ENCODE data around the gene COL25A1.
"Not testable (repeated sequence)": the region's sequence is repeated elsewhere in the genome, so short reads cannot be mapped to it uniquely, and the experiment has no call there.

The COL25A1 gene

DNA sequence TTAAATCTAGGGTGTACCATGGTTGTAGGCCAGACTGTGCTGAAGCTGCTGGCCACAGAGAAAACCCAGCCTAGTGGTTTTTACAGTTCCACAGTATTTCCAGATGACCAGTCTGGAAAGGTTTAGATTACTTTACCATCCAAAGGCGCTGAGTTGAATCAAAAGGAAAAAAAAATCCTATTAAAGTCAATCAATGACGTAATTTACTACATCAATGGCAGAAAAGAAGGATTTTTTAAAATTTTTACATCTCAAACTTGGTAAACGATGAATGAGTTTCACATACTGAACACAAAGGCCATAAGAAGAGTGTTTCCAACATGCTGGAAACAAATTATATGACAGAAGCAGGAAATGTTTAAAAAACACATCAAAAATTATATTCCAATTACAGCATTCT, 409.0 kb downstream of the COL25A1 start:
- no peak for DNase-seq

DNA sequence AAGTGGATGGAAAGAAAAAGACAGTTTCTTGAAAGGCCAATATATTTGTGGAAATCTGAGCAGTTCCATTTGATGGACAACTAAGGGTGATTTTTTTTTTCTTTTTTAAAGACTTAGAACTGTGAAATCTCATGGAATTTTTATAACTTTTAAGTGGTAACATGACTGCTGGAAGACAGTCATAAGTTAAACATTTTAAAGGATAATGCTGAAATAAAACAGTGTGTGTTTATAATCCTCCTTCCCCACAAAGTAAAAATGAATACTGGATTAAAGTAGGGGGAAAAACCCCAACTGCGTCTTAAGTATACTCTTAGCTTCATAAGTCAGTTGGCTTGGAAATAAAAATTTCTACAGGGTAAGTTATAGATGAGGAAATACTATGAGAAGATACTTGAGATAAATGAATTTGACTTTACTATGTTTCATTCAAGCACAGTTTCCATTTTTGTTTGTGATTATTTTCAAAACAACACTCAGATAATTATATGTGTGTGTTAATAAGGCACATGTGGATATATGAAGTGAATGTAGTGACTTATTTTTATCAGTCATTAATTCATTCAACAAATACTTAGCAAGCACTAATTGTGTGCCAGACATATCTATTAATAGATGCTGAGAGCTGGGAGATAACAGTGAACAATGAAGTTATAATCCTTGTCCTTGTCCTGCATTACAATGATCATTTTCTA, 410.4 kb downstream of the COL25A1 start:
- DNase-seq: no peak

DNA sequence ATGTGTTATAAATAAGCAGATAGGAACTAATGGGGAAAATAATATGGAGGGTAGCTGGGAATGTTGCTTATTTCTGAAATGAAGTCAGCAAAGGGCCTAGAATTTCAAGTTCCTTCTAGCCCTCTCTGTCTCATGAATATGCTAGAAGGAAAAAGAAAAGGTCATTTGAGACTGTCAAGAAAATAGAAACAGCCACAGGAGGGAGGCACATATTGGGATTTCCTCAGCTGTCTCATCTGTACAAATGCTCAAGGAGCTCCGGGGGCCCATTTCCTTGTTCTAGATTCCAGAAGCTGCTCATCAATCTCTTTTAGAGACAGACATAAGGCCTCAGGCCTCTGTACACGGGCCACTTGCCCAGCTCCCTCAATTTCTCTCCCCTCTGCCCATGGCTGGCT, 412.0 kb downstream of the COL25A1 start:
- no peak for DNase-seq

DNA sequence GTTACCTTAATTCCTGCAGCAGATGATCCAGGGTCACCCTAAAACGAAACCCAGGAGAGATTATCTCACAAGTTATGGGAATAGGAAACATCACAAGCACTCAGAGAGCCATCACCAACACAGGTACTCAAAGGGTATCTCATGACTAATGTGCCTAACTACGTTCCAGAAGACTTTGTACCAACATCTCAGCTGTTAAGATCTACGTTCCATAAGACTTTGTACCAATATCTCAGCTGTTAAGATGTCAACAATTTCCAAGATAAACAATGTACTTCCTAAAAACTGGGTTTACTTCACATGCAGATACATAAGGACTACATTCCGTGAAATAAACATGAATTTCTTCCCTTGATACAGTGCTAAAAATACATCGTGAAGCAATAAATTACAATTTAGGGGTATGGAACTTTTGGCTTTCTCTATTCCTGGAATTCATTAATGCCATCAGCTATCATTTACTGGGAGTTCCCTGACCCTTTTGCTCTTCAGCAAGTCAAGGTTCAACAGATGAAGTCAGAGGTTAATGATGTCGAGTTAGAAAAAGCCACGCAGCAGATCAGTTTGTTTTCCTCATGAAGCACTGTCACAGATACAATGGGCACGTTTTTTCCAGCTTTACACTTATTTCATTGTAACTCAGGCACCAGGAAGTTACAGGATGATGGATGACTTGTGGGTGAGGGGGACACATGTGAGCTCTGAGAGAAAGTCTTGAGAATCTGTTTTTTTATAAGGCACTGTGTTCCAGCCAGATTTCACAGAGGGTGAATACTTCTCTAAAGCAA, 412.6 kb downstream of the COL25A1 start:
- DNase-seq: no peak

DNA sequence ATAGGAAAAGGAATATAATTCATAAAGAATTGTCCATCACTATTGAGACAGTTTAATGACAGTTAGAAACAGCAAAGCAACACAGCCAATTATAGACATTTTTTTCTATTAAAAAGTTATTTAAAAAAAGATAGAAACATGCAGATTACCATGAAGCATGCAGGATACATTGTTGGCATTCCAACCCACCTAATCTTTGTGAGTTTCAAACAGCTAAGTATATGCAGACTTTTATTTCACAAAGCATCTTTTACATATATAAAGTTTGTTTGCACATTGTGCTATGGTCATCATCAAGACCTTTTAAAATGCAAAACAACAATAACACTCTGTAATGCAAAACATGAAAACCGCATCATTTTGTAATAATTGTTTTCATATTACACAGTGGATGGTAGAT, 413.7 kb downstream of the COL25A1 start:
- no peak for DNase-seq

DNA sequence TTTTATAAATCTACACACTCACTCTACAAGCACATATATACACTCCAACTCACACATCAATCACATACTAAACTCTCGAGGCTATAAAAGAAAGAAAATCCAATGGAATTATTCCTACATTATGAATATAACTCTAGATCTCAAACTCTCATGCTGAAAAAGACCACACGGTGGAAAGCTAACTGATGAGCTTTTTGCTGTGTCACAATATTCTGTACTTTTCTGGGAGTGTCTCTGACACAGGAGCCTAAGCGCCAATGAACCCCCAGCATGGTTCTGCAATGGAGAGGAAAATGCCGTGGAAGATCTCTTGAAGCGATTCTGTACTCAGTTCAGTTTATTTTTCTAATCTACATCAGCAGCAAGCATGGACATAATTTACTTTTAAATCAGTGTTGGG, 415.4 kb downstream of the COL25A1 start:
- no peak for DNase-seq

DNA sequence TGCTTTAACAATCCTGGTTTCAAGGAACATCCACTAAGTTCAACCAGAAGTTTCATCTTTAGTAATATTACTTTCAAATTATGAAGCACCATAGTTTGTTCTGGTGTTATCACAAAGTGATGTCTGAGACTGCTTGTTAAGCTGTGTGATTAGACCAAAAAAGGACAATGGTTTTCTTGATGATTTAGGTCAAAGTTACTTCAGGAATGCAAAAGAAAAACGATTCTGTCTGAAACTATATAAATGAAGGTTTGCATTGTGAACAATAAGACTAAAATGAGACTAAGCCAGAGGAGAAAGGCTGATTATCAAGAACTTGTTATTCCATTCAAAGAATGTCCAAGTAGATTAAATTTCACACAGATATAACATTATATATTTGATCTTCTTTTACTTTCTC, 417.2 kb downstream of the COL25A1 start:
- DNase-seq: no peak

DNA sequence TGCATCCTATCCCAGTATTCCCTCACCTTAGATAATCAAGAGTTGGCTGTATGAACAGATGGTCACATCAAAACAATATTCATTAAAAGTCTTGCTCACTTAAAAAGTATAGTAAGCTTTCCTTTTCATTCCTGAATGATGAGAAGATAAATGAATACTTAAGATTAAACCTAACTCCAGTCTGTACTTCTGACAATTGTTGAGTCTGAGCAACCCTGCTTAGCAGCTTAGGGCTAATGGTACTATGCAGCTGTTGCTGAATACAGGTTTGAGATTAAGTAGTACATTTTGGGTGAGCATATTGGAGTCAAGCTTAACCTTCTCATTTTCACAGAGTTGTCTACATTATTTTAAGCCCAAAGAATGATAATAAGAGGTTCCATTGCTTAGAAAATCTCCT, 417.9 kb downstream of the COL25A1 start:
- no peak for DNase-seq

DNA sequence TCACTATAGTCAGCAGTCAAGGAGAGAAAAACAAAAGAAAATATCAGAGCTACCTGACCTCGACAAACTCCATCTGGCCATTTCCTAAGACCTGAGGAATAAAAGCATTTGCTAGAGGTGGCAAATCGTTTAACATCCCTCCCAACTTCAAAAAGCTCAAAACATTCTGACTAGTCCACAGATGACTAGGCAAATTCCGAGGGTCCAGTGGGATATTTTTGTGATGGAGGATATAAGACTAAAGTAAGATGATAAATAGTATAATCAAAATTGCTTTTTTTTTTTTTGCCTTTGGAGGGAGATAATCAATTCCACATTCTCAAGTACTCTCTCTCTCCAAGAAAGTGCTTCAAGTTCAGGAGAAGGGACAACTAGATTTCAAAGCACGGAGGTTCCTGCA, 420.5 kb downstream of the COL25A1 start:
- no peak for DNase-seq

DNA sequence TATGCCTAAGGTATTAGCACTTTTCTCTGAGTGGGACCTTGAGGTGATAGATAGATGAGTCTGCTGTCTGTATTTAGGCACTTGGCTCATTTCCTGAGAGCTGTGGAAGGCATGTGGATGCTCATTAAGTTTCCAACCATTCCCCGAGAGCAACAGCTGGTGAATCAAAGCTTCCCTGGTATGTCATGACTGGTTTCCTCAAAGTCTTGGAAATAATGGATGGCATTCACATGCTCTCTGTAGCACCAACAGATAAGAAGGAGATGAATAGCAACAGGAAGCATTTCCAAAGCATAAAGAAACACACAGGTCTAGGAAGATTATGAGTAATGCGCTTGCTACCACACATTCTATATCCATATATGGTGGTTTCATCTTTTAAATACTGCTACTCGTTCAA, 421.3 kb downstream of the COL25A1 start:
- DNase-seq: no peak

DNA sequence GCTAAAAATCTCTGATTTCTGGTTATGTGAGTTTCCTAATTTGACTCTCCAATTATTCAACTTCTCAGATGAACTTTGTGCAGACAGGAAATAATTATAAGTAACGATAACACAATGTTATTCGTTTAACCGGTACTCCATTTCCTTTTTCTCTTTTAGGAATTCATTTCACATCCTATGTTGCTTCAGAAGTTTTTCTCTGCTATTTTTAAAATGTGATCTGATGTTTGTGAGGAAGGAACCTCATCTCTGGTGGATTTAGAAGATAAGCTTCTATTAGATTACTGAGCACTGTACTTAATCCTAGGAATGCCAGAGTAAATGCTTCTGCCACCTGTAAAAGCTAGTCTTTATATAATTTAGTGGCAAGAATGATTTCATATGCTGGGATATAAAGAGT, 423.7 kb downstream of the COL25A1 start:
- DNase-seq: no peak

DNA sequence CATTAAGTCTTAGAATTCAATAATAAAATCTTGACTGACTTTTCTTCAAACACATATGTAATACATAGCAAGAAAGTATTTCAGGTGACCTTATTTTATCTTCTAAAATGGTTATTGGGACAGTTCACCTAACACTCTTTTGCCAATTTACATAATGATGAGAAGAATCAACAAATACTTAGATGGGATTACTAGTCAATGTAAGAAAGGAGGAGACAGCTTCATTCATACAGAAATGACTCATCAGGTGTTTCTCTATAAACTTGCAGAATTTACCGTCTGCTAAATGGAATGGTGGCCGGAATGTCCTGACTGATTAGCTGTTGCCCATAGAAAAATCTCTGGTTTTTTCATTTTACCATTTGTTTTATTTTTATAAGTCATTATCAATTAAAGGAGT, 424.6 kb downstream of the COL25A1 start:
- DNase-seq: no peak

DNA sequence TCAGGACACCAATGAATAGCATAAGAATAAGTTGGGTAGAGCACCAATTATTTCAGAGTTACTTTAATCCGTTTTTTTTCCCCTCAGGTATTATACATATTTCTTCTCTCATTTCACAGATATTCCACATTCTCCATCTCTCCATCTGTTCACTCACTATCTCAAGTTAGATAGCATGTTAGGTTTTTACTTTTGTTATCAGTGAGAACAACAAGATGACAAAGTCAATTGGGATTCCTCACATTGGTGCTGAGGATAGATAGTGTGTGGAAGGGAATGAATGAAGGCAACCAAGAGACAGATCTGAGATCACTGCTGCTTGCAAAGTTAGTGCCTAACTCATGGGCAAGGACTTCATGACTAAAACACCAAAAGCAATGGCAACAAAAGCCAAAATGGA, 427.7 kb downstream of the COL25A1 start:
- no peak for DNase-seq

DNA sequence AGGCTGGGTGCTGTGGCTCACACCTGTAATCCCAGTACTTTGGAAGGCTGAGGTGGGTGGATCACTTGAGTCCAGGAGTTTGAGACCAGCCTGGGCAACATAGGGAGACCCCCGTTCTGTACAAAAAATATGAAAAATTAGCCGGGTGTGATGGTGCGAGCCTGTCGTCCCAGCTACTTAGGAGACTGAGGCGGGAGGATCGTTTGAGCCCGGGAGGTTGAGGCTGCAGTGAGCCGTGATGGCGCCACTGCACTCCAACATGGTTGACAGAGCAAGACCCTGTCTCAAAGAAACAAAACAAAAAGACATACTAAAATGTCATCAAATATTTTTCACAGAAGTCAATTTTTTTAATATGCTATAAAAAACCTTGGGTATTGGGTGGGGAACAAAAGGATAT, 432.5 kb downstream of the COL25A1 start:
- DNase-seq: not testable (repeated sequence)

DNA sequence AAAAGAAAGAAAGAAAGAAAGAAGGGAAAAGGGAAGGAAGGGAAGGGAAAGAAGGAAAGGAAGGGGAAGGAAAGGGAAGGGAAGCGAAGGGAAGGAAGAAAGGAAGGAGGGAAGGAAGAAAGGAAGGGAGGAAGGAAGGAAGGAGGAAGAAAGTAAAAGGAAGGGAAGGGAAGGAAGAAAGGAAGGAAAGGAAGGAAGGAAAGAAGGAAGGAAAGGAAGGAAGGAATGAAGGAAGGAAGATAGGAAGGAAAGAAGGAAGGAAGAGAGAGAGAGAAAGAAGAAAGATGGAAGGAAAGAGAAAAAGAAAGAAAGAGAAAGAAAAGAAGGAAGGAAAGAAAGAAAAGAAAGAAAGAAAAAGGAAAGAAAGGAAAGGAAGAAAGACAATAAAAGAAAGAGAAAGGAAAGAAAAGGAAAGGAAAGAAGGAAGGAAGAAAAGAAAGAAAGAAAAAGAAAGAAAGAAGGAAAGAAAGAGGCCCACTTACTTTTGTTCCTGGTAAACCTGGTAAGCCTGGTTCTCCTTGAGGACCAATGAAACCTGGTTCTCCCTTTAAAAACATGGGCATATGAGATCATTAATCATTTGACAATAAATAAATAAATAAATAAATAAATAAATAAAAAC, 433.7 kb downstream of the COL25A1 start:
- no peak for DNase-seq

DNA sequence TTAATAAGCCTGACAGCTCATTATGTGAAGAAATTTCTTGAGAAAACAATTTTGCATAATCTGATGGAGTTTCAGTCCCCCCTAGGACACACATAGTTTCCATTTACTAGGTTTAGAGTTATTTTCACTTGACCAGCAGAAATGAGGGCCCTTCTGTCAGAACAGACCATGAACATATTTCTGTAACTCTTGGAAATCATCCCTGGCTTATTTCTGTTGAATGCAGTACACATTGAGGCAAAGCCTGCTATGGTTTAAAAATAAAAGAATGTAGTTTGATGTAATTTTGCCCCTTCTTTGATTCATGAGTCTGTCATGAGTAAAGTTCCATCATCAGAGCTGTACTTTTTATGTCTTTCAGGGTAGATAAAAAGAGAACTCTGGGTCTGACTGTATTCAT, 435.0 kb downstream of the COL25A1 start:
- no peak for DNase-seq

DNA sequence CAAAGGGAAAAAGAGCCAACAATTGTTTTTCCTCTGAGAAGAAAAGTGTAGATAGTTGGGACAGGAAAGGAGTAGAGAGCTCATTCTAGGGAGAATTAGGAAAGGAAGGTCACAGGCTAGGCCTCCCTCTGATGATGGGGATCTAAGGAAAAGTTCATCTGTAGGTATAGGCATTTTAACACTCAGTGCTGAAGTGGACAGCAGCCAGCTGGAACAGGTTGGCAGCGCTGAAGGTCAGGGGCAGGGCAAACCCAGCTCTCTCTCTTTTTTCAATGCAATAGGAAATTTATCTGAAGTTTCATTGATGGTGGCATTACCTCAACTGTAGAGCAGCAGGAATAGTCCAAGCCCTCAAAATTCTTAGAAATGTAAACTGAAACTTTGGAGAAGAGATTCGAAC, 441.1 kb downstream of the COL25A1 start:
- DNase-seq: no peak

DNA sequence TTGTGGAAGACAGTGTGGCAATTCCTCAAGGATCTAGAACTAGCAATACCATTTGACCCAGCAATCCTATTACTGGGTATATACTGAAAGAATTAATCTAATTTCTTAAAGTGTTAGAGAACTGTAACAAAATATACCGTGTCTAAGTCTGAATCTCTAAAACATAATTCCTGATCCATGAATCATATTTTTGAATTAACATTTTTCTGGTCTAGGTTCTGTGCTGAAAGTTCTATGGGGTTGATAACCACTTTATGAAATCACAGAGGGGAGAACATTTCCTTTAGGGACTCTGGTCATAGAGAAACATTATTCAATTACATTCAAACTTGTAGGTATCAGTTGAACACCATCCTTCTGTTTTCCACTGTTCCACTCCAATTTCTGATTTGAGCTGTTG, 447.7 kb downstream of the COL25A1 start:
- DNase-seq: no peak

DNA sequence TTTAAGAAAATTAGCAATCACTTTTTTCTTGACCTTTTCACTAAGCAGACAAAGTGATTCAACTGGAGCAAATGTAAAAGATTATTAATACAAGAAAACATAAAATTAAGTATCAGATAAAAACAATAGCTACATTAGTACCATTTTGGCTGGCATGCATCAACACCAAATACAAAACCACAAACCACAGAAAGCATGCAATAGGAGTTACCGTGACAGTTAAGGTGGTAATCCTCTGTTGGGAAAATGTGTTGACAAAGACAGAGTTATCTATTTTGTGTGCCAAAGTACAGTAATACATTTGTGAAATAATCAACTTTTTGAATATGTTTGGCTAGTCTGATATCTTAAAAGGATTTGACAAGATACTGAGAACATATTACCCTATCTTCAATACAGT, 449.8 kb downstream of the COL25A1 start:
- DNase-seq: no peak

DNA sequence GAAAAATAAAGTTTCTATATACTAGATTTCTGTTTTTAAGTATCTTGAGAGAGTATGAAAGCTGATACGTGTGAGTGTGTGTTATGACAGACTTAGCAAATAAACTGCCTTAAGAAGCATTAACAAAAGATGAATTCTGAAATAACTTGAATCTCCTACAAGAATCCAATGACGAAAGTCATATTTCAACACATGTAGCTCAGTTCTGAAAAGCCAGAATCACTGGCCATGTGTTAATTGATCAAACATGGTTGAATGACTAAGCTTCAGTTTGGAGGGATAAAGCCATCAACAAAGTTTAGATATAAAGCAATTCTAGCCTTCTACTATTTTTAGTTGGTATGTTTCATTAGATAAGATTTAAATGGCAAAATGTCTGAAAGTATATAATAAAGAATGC, 451.1 kb downstream of the COL25A1 start:
- no peak for DNase-seq

DNA sequence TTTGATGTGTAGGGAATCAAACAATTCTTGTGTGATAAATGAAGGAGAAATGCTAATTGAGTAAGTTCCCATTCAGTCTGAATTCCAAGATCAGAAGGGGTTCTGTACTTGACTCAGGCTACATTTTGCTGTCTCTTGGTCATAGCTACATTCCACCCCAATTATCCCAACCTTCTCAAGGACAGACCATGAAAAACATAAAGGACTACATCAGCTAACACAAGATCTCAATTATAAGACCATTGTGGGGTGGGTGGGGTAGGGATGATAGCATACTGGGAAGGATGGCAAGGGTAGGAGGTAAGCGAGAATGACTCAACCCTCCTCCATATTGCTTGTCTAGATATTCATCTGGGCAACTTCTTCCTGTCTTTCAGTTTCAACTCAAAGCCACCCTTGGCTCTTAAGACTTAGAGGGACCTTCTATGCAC, 452.2 kb downstream of the COL25A1 start:
- DNase-seq: no peak

DNA sequence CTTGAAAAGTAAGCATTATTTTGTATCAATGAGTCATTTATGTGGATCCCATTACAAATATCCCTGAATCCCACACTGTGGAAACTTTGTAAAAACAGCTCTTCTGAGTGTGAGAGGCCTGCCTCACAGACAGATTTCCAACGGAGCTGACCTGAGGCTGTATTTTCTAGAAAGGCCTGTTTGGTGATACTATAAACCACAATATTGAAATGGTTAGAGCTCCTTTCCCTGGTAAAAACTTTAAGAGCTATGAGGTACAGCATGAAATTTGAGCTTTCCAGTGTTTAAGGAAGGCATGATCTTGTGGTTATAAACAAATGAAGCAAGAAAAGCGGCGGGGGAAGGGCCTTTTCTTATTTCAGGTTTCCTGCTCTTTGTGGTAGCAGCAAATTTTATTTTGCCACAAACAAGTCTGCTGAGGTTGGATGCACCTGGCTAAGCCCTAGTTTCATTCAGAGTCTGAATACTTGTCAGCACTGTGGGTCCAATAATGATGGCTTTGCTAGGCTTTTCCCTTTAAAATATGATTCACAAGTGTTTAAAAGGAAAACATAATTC, 452.8 kb downstream of the COL25A1 start:
- DNase-seq: no peak

DNA sequence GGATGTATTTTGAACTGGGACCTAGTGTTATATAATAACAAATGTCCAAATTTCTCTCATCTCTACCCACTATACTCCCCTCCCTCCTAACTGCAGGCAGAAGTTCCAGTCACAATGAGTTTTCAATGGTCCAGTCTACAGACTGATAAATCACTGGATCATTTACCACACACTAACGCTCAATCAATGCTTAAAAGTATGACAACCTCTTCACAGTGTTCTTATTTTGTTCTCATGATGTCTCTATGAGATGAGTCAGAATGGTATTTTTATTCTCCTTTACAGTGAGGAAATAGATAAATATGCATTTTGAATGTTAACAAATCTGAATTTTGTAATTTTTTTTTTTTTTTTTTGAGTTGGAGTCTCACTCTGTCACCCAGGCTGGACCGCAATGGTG, 455.9 kb downstream of the COL25A1 start:
- DNase-seq: no peak

DNA sequence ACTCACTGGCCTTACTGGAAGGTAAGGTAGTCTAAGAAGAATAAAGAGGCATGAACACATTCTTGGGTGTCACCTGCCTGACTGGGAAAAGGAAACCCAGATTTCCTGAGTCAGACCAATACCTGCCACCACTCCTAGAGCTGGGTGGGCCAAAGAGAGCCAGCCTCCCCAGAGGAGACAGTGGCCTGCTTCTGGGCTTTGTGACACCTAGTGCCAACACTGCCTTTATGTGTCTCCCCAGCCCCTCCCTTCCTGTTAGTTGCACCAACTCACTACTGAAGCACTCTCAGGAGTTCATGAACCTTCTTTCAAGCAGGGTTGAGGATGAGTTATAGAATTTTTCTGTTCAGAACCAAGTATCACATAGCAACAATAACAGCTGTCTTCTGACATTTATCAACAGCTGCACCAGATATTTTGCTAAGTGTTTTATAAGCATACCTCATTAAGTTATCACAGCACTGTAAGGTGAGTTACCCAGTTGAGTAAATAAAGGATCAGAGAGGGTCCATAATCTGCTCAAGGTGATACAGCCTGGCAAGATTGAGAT, 462.0 kb downstream of the COL25A1 start:
- no peak for DNase-seq
